GM23248 (cell line): ENCODE measurements around the gene SH3D19. TPM values are rescaled to one million over a fixed set of nuclear protein-coding genes. Genes with fewer than 3 reads are reported as not detected.

ENCODE experiments used
- DNase-seq: peaks from one replicate; pipeline ENCODE4 v3.0.0-alpha.2; 2015
- H2AFZ ChIP-seq: fragments of 200-600 bp; sonication (generic); 2 replicates; pipeline ENCODE4 v1.6.1; 2016; ENCODE audit warnings: antibody characterized with exemption
- H3F3A ChIP-seq: fragments of 200-600 bp; sonication (generic); 2 replicates; pipeline ENCODE4 v1.6.1; 2016; ENCODE audit warnings: mild to moderate bottlenecking, antibody characterized with exemption, mixed run types; ENCODE audit not compliant: insufficient read depth
- H3K27ac ChIP-seq: fragments of 200-600 bp; sonication (generic); 2 replicates; pipeline ENCODE4 v1.5.1; 2016; ENCODE audit warnings: mild to moderate bottlenecking
- H3K27me3 ChIP-seq: fragments of 200-600 bp; sonication (generic); replicated peaks from 2 replicates; pipeline ENCODE4 v1.6.1; 2016; ENCODE audit warnings: mild to moderate bottlenecking; ENCODE audit not compliant: insufficient read depth
- H3K36me3 ChIP-seq: fragments of 200-600 bp; sonication (generic); 2 replicates; pipeline ENCODE4 v1.6.1; 2016; ENCODE audit warnings: low read depth, mild to moderate bottlenecking
- H3K4me1 ChIP-seq: fragments of 200-600 bp; sonication (generic); 2 replicates; pipeline ENCODE4 v1.6.1; 2016; ENCODE audit warnings: mild to moderate bottlenecking; ENCODE audit not compliant: insufficient read depth
- H3K4me2 ChIP-seq: fragments of 200-600 bp; sonication (generic); one replicate; pipeline ENCODE4 v1.6.1; 2016; ENCODE audit warnings: mild to moderate bottlenecking; ENCODE audit not compliant: unreplicated experiment
- H3K4me3 ChIP-seq: fragments of 200-600 bp; sonication (generic); 2 replicates; pipeline ENCODE4 v1.5.1; 2016; ENCODE audit warnings: mild to moderate bottlenecking
- H3K79me2 ChIP-seq: fragments of 200-600 bp; sonication (generic); 2 replicates; pipeline ENCODE4 v1.6.1; 2016; ENCODE audit warnings: mild to moderate bottlenecking; ENCODE audit not compliant: insufficient read depth
- H3K9ac ChIP-seq: fragments of 200-600 bp; sonication (generic); 2 replicates; pipeline ENCODE4 v1.6.1; 2016; ENCODE audit warnings: mild to moderate bottlenecking
- H3K9me2 ChIP-seq: fragments of 200-600 bp; sonication (generic); 2 replicates; pipeline ENCODE4 v1.6.1; 2016; ENCODE audit warnings: mixed run types, mild to moderate bottlenecking, moderate library complexity; ENCODE audit not compliant: insufficient read depth
- H3K9me3 ChIP-seq: fragments of 200-600 bp; sonication (generic); one replicate; pipeline ENCODE4 v1.6.1; 2017; ENCODE audit warnings: low read depth
- H4K20me1 ChIP-seq: fragments of 200-600 bp; sonication (generic); 2 replicates; pipeline ENCODE4 v1.6.0; 2016; ENCODE audit not compliant: insufficient read depth
- EZH2 ChIP-seq: fragments of 200-600 bp; sonication (generic); IDR thresholded peaks from 2 replicates; pipeline ENCODE4 v1.6.1; 2018; ENCODE audit warnings: antibody characterized with exemption, mild to moderate bottlenecking; ENCODE audit not compliant: insufficient read depth, poor library complexity, severe bottlenecking
- EZH2phosphoT487 ChIP-seq: fragments of 200-600 bp; sonication (generic); IDR thresholded peaks from 2 replicates; pipeline ENCODE4 v1.6.1; 2018; ENCODE audit warnings: antibody characterized with exemption, moderate library complexity, mild to moderate bottlenecking, low read depth; ENCODE audit not compliant: insufficient read depth
- WGBS, 2 experiments: methylation state at CpG; one replicate each; pipeline ENCODE4 v1.1.6; 2015 to 2017; ENCODE audit warnings: low lambda C conversion rate in 2 of 2, low coverage in 1 of 2; ENCODE audit errors: missing lambda C conversion rate in 2 of 2; 5-methylcytosine and 5-hydroxymethylcytosine counted together
- in situ Hi-C: fragments of 300-500 bp; cut with MboI; formaldehyde crosslinking; loops from 2 replicates; pipeline ENCODE4 v1.15.0; 2020
- polyA plus RNA-seq: library from polyadenylated mRNA; unstranded; fragments of >200 nt; fragmentation: Nextera tagmentation; extraction: Ambion mirVana; gene quantifications from 2 replicates; pipeline ENCODE4 v1.2.1, GENCODE V29; 2016
- total RNA-seq: library from RNA; depleted of rRNA; stranded (reverse); fragments of >200 nt; shearing (Covaris generic); gene quantifications from 2 replicates; pipeline ENCODE4 v1.2.3, GENCODE V29; 2014

Gene SH3D19
- total and polyA plus RNA-seq, 2 experiments from 2014 or later: 29.1 to 47.8 TPM

DNA sequence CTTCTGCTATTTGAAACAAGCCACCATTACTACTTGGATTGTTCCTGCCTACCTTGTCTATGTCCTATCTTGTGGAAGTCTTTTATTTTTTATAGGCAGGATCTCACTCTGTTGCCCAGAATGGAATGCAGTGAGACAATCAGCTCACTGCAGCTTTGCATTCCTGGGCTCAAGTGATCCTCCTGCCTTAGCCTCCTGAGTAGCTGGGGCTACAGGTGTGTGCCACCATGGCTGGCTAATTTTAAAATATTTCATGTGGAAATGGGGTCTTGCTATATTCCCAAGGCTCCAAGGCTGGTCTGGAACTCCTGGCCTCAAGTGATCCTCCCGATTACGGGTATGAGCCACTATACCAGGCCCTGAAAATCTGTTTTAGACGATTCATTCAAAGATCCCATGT lies 218.3 kb downstream of the SH3D19 start:
- H3K4me2 ChIP-seq: no peak overlapping the region
- peaks cover 59% of the 10 kb centered on the region for H3F3A ChIP-seq
- no peak overlapping the region for H3K4me3 ChIP-seq
- TF ChIP-seq EZH2phosphoT487 (no peak), EZH2 (no peak)
- H3K36me3 ChIP-seq: peaks cover 48% of the 10 kb centered on the region
- no peaks in the 10 kb centered on the region for H3K9me3 ChIP-seq
- DNase-seq: no peak
- H3K27me3 ChIP-seq: no peaks in the 10 kb centered on the region
- 0 out of 2 replicates have a peak, but pooled peaks cover under 1% of the 10 kb centered on the region for H4K20me1 ChIP-seq
- H3K9ac ChIP-seq: no peak overlapping the region
- H3K27ac ChIP-seq: no peak overlapping the region
- H3K9me2 ChIP-seq: no peaks in the 10 kb centered on the region
- in situ Hi-C loops: loop anchor here (25.0 kb wide), 1 partner anchor 1255 kb away; no protein-coding TSS in a partner anchor
- 74 to 86% methylated on average over 3 of the region's 3 CpGs for WGBS, 2 experiments
- peaks cover 7% of the 10 kb centered on the region for H3K4me1 ChIP-seq
- peaks cover 18% of the 10 kb centered on the region for H3K79me2 ChIP-seq
- H2AFZ ChIP-seq: no peak overlapping the region

DNA sequence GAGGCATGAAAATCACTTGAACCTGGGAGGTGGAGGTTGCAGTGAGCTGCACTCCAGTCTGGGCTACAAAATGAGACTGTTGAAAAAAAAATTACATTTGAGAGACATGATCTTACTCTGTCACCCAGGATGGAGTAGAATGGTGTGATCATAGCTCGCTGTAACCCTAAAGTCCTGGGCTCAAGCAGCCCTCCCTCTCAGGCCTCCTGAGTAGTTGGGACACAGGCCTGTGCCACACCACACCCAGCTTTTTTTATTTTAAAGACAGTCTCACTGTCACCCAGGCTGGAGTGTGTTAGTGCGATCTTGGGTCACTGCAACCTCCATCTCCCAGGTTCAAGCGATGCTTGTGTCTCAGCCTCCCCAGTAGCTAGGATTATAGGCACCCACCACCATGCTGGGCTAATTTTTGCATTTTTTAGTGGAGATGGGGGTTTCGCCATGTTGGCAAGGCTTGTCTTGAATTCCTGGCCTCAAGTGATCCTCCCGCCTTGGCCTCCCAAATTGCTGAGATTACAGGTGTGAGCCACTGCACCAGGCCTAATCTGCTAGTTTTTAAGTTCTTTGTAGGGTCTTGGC lies 219.9 kb downstream of the SH3D19 start:
- Histone ChIP-seq H3K4me1 (peaks cover 18% of the 10 kb centered on the region), H3K4me2 (no peak overlapping the region), H3K79me2 (peaks cover 33% of the 10 kb centered on the region), H2AFZ (no peak overlapping the region), H3K27ac (0 out of 2 replicates have a peak overlapping the region, but pooled peaks have one; percentile 7), H3K9me3 (no peaks in the 10 kb centered on the region), H3K9me2 (no peaks in the 10 kb centered on the region), H4K20me1 (peaks cover 12% of the 10 kb centered on the region; the same call in 1 of the 2 replicates), H3K9ac (no peak overlapping the region), H3F3A (peaks cover 68% of the 10 kb centered on the region), H3K36me3 (peaks cover 61% of the 10 kb centered on the region), H3K4me3 (no peak overlapping the region), H3K27me3 (no peaks in the 10 kb centered on the region)
- TF ChIP-seq EZH2 (no peak), EZH2phosphoT487 (no peak)
- WGBS, 2 experiments: 97 to 99% methylated on average over 5 of the region's 5 CpGs
- in situ Hi-C loops: loop anchor here (25.0 kb wide), 1 partner anchor 1257 kb away; no protein-coding TSS in a partner anchor
- no peak for DNase-seq

- TF ChIP-seq EZH2phosphoT487: no peak
- TF ChIP-seq EZH2: no peak
- Histone ChIP-seq H3K27ac (no peak overlapping the region), H3K79me2 (peaks cover 42% of the 10 kb centered on the region), H3F3A (peaks cover 68% of the 10 kb centered on the region), H3K4me2 (no peak overlapping the region), H3K9me3 (no peaks in the 10 kb centered on the region), H3K36me3 (peaks cover 61% of the 10 kb centered on the region), H3K9ac (no peak overlapping the region), H3K9me2 (no peaks in the 10 kb centered on the region), H2AFZ (no peak overlapping the region), H3K4me3 (no peak overlapping the region), H4K20me1 (peaks cover 14% of the 10 kb centered on the region; the same call in 1 of the 2 replicates), H3K27me3 (no peaks in the 10 kb centered on the region), H3K4me1 (peaks cover 18% of the 10 kb centered on the region)
- no peak for DNase-seq
- WGBS, 2 experiments: 92 to 96% methylated on average over 1 of the region's 1 CpG
- in situ Hi-C loops: loop anchor here (25.0 kb wide), 1 partner anchor 1258 kb away; no protein-coding TSS in a partner anchor
These were observed 220.8 kb downstream of the SH3D19 start for GRCh38 chr4:151104621-151105020.

DNA sequence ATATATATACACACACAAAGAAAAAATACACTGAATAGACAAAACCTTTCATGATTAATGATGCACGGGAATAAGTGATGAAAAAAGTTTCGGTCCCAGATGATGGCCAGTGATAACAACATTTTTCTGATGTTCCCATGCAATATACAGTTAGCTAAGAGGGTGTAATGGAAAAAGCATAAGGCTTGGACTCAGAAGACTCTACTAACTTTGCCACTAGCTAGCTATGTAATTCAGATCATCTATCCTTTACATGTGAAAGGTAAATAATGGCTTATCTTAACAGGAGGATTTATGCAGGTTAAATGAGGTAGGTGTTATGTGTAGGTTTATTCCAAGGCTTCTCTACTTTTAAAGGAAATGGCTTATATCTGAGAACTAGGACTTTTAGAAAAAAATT lies 221.6 kb downstream of the SH3D19 start:
- Histone ChIP-seq H3K9me2 (no peaks in the 10 kb centered on the region), H3K36me3 (peaks cover 61% of the 10 kb centered on the region), H3K79me2 (peaks cover 44% of the 10 kb centered on the region), H2AFZ (no peak overlapping the region), H3K27me3 (no peaks in the 10 kb centered on the region), H3K4me3 (no peak overlapping the region), H3K4me1 (peaks cover 18% of the 10 kb centered on the region), H3K9me3 (no peaks in the 10 kb centered on the region), H4K20me1 (peaks cover 14% of the 10 kb centered on the region; the same call in 1 of the 2 replicates), H3K27ac (no peak overlapping the region), H3K4me2 (no peak overlapping the region), H3K9ac (no peak overlapping the region), H3F3A (peaks cover 68% of the 10 kb centered on the region)
- DNase-seq: no peak
- TF ChIP-seq EZH2phosphoT487 (no peak), EZH2 (no peak)
- 47 to 57% methylated on average over 2 of the region's 2 CpGs for WGBS, 2 experiments
- in situ Hi-C loops: loop anchor here (25.0 kb wide), 1 partner anchor 1259 kb away; no protein-coding TSS in a partner anchor
